Neural cell (in vitro differentiated cells): ENCODE measurements around the gene MGAT5. TPM values are rescaled to one million over a fixed set of nuclear protein-coding genes. Genes with fewer than 3 reads are reported as not detected.

Source experiments
- H2AFZ ChIP-seq: fragments of 200-600, 300-800 bp; sonication (generic), shearing (Covaris generic); 2 replicates; pipeline ENCODE4 v1.6.0; 2014; ENCODE audit warnings: low read depth, mild to moderate bottlenecking, antibody characterized with exemption, low read length, moderate library complexity
- H3F3A ChIP-seq: fragments of 200-600 bp; shearing (Covaris generic); 2 replicates; pipeline ENCODE4 v1.6.1; 2016; ENCODE audit warnings: mild to moderate bottlenecking, moderate library complexity, mixed read lengths, antibody characterized with exemption, low read length; ENCODE audit not compliant: insufficient read depth, poor library complexity, severe bottlenecking
- H3K27ac ChIP-seq: fragments of 200-600, 300-800 bp; sonication (generic), shearing (Covaris generic); 2 replicates; pipeline ENCODE4 v1.5.1; 2014; ENCODE audit warnings: mild to moderate bottlenecking, low read length, moderate library complexity
- H3K27me3 ChIP-seq: fragments of 300-800, 200-600 bp; sonication (generic), shearing (Covaris generic); 2 replicates; pipeline ENCODE4 v1.6.0; 2014; ENCODE audit warnings: mild to moderate bottlenecking, low read depth, low read length, moderate library complexity; ENCODE audit not compliant: insufficient read depth
- H3K36me3 ChIP-seq: fragments of 300-800, 200-600 bp; sonication (generic), shearing (Covaris generic); 2 replicates; pipeline ENCODE4 v1.5.1; 2014; ENCODE audit warnings: mild to moderate bottlenecking, antibody characterized with exemption, low read length, moderate library complexity; ENCODE audit not compliant: insufficient read depth
- H3K4me2 ChIP-seq: fragments of 300-800, 200-600 bp; sonication (generic), shearing (Covaris generic); 2 replicates; pipeline ENCODE4 v1.6.0; 2014; ENCODE audit warnings: mild to moderate bottlenecking, low read length
- H3K4me3 ChIP-seq: fragments of 300-800, 200-600 bp; sonication (generic), shearing (Covaris generic); 2 replicates; pipeline ENCODE4 v1.5.1; 2014; ENCODE audit warnings: mild to moderate bottlenecking, low read length, moderate library complexity
- H3K79me2 ChIP-seq: fragments of 200-600 bp; shearing (Covaris generic); replicated peaks from 2 replicates; pipeline ENCODE4 v1.6.0; 2014; ENCODE audit warnings: mild to moderate bottlenecking, low read length, moderate library complexity; ENCODE audit not compliant: insufficient read depth
- H3K9ac ChIP-seq: fragments of 300-800, 200-600 bp; sonication (generic), shearing (Covaris generic); 2 replicates; pipeline ENCODE4 v1.6.1; 2016; ENCODE audit warnings: mild to moderate bottlenecking, low read length, mixed read lengths
- H3K9me2 ChIP-seq: fragments of 200-600 bp; shearing (Covaris generic); 2 replicates; pipeline ENCODE4 v1.6.1; 2016; ENCODE audit warnings: mild to moderate bottlenecking, low read length, mixed read lengths; ENCODE audit not compliant: insufficient read depth
- H3K9me3 ChIP-seq: fragments of 200-600, 300-800 bp; sonication (generic), shearing (Covaris generic); 2 replicates; pipeline ENCODE4 v1.6.1; 2016; ENCODE audit warnings: mild to moderate bottlenecking, mixed run types, low read length, moderate library complexity, mixed read lengths
- H4K20me1 ChIP-seq: fragments of 200-600 bp; shearing (Covaris generic); 2 replicates; pipeline ENCODE4 v1.6.1; 2016; ENCODE audit warnings: mild to moderate bottlenecking, mixed run types; ENCODE audit not compliant: insufficient read depth
- EP300 ChIP-seq: fragments of 450-650 bp; conservative IDR thresholded peaks from 2 replicates; pipeline ENCODE4 v1.6.1; 2014; ENCODE audit warnings: antibody characterized with exemption, mild to moderate bottlenecking, moderate library complexity; ENCODE audit not compliant: poor library complexity, severe bottlenecking
- EZH2 ChIP-seq: fragments of 200-600, 300-800 bp; shearing (Covaris generic), sonication (generic); IDR thresholded peaks from 2 replicates; pipeline ENCODE4 v1.6.1; 2014; ENCODE audit warnings: antibody characterized with exemption, low read length, borderline replicate concordance, mild to moderate bottlenecking; ENCODE audit not compliant: insufficient read depth, poor library complexity, severe bottlenecking
- MXI1 ChIP-seq: fragments of 450-650 bp; conservative IDR thresholded peaks from 2 replicates; pipeline ENCODE4 v1.6.1; 2014; ENCODE audit warnings: antibody characterized with exemption, mild to moderate bottlenecking; ENCODE audit not compliant: poor library complexity, severe bottlenecking
- POLR2AphosphoS5 ChIP-seq: IDR thresholded peaks from 2 replicates; pipeline ENCODE4 v1.6.1; 2012
- RAD21 ChIP-seq: fragments of 450-650 bp; conservative IDR thresholded peaks from 2 replicates; pipeline ENCODE4 v1.6.1; 2014; ENCODE audit warnings: antibody characterized with exemption, mild to moderate bottlenecking, moderate library complexity
- SMC3 ChIP-seq: fragments of 450-650 bp; conservative IDR thresholded peaks from 2 replicates; pipeline ENCODE4 v1.6.1; 2014; ENCODE audit warnings: antibody characterized with exemption, mild to moderate bottlenecking, moderate library complexity; ENCODE audit not compliant: poor library complexity
- TAF1 ChIP-seq: IDR thresholded peaks from 2 replicates; pipeline ENCODE4 v1.6.1; 2012; ENCODE audit warnings: low read depth
- polyA plus RNA-seq: library from polyadenylated mRNA; depleted of rRNA; stranded (reverse); fragments of >200 nt; gene quantifications from 2 replicates; pipeline ENCODE4 v1.2.3, GENCODE V29; 2014
- TF ChIP-seq, protein P1 (sequence below): IDR thresholded peaks from 2 replicates; pipeline ENCODE4 v1.6.1; 2012; ENCODE audit warnings: borderline replicate concordance
- TF ChIP-seq, protein P2 (sequence below): fragments of 450-650 bp; IDR thresholded peaks from 2 replicates; pipeline ENCODE4 v1.5.1; 2014; ENCODE audit warnings: antibody characterized with exemption, mild to moderate bottlenecking, moderate library complexity; ENCODE audit not compliant: poor library complexity, severe bottlenecking

The MGAT5 gene
- polyA plus RNA-seq, 1 donor from 2014 or later = 40.9 TPM

DNA sequence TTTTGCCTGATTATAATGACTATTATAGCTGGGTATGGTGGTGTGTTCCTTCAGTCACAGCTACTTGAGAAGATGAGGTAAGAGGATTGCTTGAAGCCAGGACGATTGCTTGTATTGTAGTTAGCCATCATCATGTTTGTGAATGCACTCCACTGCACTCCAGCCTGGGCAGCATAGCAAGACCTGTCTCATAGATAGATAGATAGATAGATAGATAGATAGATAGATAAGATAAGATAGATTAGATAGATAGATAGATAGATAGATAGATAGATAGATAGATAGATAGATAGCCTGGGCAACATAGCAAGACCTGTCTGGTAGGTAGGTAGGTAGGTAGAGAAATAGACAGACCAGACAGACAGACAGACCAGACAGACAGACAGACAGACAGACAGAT is 127.3 kb downstream of the MGAT5 start:
- no peaks in the 10 kb centered on the region for H4K20me1 ChIP-seq
- no peak overlapping the region for H2AFZ ChIP-seq
- no peaks in the 10 kb centered on the region for H3K9me2 ChIP-seq
- H3K36me3 ChIP-seq = no peaks in the 10 kb centered on the region
- no peak overlapping the region for H3K27ac ChIP-seq
- no peaks in the 10 kb centered on the region for H3K9me3 ChIP-seq
- H3F3A ChIP-seq = no peaks in the 10 kb centered on the region
- no peak overlapping the region for H3K4me3 ChIP-seq
- H3K79me2 ChIP-seq = no peaks in the 10 kb centered on the region
- TF ChIP-seq EP300 (no peak), TAF1 (no peak), MXI1 (no peak), RAD21 (no peak), SMC3 (no peak), POLR2AphosphoS5 (no peak), EZH2 (no peak)
- TF ChIP-seq, protein P1, sequence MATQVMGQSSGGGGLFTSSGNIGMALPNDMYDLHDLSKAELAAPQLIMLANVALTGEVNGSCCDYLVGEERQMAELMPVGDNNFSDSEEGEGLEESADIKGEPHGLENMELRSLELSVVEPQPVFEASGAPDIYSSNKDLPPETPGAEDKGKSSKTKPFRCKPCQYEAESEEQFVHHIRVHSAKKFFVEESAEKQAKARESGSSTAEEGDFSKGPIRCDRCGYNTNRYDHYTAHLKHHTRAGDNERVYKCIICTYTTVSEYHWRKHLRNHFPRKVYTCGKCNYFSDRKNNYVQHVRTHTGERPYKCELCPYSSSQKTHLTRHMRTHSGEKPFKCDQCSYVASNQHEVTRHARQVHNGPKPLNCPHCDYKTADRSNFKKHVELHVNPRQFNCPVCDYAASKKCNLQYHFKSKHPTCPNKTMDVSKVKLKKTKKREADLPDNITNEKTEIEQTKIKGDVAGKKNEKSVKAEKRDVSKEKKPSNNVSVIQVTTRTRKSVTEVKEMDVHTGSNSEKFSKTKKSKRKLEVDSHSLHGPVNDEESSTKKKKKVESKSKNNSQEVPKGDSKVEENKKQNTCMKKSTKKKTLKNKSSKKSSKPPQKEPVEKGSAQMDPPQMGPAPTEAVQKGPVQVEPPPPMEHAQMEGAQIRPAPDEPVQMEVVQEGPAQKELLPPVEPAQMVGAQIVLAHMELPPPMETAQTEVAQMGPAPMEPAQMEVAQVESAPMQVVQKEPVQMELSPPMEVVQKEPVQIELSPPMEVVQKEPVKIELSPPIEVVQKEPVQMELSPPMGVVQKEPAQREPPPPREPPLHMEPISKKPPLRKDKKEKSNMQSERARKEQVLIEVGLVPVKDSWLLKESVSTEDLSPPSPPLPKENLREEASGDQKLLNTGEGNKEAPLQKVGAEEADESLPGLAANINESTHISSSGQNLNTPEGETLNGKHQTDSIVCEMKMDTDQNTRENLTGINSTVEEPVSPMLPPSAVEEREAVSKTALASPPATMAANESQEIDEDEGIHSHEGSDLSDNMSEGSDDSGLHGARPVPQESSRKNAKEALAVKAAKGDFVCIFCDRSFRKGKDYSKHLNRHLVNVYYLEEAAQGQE = no peak
- TF ChIP-seq, protein P2, sequence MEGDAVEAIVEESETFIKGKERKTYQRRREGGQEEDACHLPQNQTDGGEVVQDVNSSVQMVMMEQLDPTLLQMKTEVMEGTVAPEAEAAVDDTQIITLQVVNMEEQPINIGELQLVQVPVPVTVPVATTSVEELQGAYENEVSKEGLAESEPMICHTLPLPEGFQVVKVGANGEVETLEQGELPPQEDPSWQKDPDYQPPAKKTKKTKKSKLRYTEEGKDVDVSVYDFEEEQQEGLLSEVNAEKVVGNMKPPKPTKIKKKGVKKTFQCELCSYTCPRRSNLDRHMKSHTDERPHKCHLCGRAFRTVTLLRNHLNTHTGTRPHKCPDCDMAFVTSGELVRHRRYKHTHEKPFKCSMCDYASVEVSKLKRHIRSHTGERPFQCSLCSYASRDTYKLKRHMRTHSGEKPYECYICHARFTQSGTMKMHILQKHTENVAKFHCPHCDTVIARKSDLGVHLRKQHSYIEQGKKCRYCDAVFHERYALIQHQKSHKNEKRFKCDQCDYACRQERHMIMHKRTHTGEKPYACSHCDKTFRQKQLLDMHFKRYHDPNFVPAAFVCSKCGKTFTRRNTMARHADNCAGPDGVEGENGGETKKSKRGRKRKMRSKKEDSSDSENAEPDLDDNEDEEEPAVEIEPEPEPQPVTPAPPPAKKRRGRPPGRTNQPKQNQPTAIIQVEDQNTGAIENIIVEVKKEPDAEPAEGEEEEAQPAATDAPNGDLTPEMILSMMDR = no peak
- no peaks in the 10 kb centered on the region for H3K27me3 ChIP-seq
- no peak overlapping the region for H3K4me2 ChIP-seq
- H3K9ac ChIP-seq = no peak overlapping the region

DNA sequence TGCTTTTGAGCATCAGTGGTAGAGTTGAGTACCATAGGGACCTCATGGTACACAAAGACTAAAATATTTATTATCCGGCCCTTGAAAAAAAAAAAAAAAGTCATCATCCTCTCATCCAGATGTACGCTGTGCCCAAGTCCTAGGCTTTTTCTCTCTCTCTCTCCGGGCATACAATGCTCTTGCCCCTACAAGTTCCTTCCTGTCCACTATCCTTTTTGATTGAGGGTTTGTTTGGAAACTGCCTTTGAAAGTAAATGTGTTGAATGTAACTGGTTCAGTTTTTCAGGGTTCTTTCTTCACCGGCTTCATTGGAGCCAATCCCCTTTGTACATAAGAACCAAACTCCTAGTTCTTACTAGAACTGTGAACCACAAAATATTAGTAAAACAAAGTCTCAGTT is 130.3 kb downstream of the MGAT5 start:
- Histone ChIP-seq H3K9ac (no peak overlapping the region), H3K79me2 (no peaks in the 10 kb centered on the region), H3K27ac (no peak overlapping the region), H3K4me2 (no peak overlapping the region), H3K27me3 (no peaks in the 10 kb centered on the region), H2AFZ (no peak overlapping the region), H4K20me1 (no peaks in the 10 kb centered on the region), H3K9me2 (no peaks in the 10 kb centered on the region), H3F3A (no peaks in the 10 kb centered on the region), H3K4me3 (no peak overlapping the region), H3K9me3 (no peaks in the 10 kb centered on the region), H3K36me3 (no peaks in the 10 kb centered on the region)
- TF ChIP-seq RAD21 (no peak), MXI1 (no peak), POLR2AphosphoS5 (no peak), TAF1 (no peak), EP300 (no peak), EZH2 (no peak), SMC3 (no peak)
- TF ChIP-seq, protein P2 = no peak
- TF ChIP-seq, protein P1 = no peak
